H9 (cell line): ENCODE measurements around the gene MGLL. TPM values are rescaled to one million over a fixed set of nuclear protein-coding genes. Genes with fewer than 3 reads are reported as not detected.

Source experiments
- DNase-seq: peaks from one replicate; pipeline ENCODE4 v3.0.0-alpha.2; 2017
- H2AFZ ChIP-seq: one replicate; pipeline ENCODE4 v1.6.1; 2013; ENCODE audit warnings: mild to moderate bottlenecking, low read length, control low read depth, moderate library complexity
- H2AK5ac ChIP-seq: 2 replicates; pipeline ENCODE4 v1.6.1; 2013; ENCODE audit warnings: low read length, control low read depth, mixed read lengths; ENCODE audit not compliant: insufficient read length
- H2BK120ac ChIP-seq: one replicate; pipeline ENCODE4 v1.6.1; 2013; ENCODE audit warnings: low read depth, mild to moderate bottlenecking, low read length, control low read depth, inconsistent platforms; ENCODE audit not compliant: poor library complexity, severe bottlenecking
- H2BK12ac ChIP-seq: 2 replicates; pipeline ENCODE4 v1.6.1; 2013; ENCODE audit warnings: low read length, control low read depth, mixed read lengths, low read depth; ENCODE audit not compliant: insufficient read length
- H2BK15ac ChIP-seq: 2 replicates; pipeline ENCODE4 v1.6.1; 2013; ENCODE audit warnings: low read depth, low read length, control low read depth
- H2BK20ac ChIP-seq: one replicate; pipeline ENCODE4 v1.6.1; 2013; ENCODE audit warnings: low read depth, mild to moderate bottlenecking, low read length, control low read depth, inconsistent platforms; ENCODE audit not compliant: poor library complexity, severe bottlenecking
- H2BK5ac ChIP-seq: 2 replicates; pipeline ENCODE4 v1.6.1; 2013; ENCODE audit warnings: low read length, control low read depth, mixed read lengths; ENCODE audit not compliant: insufficient read length
- H3K14ac ChIP-seq: 2 replicates; pipeline ENCODE4 v1.6.1; 2013; ENCODE audit warnings: low read length, control low read depth; ENCODE audit not compliant: insufficient read depth
- H3K18ac ChIP-seq: 2 replicates; pipeline ENCODE4 v1.6.1; 2013; ENCODE audit warnings: low read depth, mild to moderate bottlenecking, mixed read lengths, low read length, control low read depth; ENCODE audit not compliant: insufficient read length
- H3K23ac ChIP-seq: 2 replicates; pipeline ENCODE4 v1.6.1; 2013; ENCODE audit warnings: low read length, control low read depth, mixed read lengths, low read depth; ENCODE audit not compliant: insufficient read length
- H3K23me2 ChIP-seq: 2 replicates; pipeline ENCODE4 v1.6.1; 2013; ENCODE audit warnings: low read depth, mild to moderate bottlenecking, mixed read lengths, low read length, control low read depth; ENCODE audit not compliant: insufficient read length, poor library complexity, severe bottlenecking
- H3K27ac ChIP-seq: 2 replicates; pipeline ENCODE4 v1.5.1; 2013; ENCODE audit warnings: low read length, control low read depth, mixed read lengths, low read depth; ENCODE audit not compliant: insufficient read length
- H3K27me3 ChIP-seq: 2 replicates; pipeline ENCODE4 v1.6.1; 2013; ENCODE audit warnings: low read length, control low read depth, inconsistent platforms; ENCODE audit not compliant: insufficient read depth
- H3K4ac ChIP-seq: 2 replicates; pipeline ENCODE4 v1.6.1; 2013; ENCODE audit warnings: low read depth, mild to moderate bottlenecking, control low read depth, inconsistent platforms, low read length, moderate library complexity
- H3K4me1 ChIP-seq: 2 replicates; pipeline ENCODE4 v1.6.1; 2013; ENCODE audit warnings: low read length, control low read depth, inconsistent platforms; ENCODE audit not compliant: insufficient read depth
- H3K4me2 ChIP-seq: 2 replicates; pipeline ENCODE4 v1.6.1; 2013; ENCODE audit warnings: low read length, control low read depth, mixed read lengths; ENCODE audit not compliant: insufficient read length, insufficient read depth
- H3K56ac ChIP-seq: 2 replicates; pipeline ENCODE4 v1.6.1; 2013; ENCODE audit warnings: low read depth, mild to moderate bottlenecking, mixed read lengths, low read length, control low read depth; ENCODE audit not compliant: insufficient read length
- H3K79me1 ChIP-seq: 2 replicates; pipeline ENCODE4 v1.6.1; 2013; ENCODE audit warnings: low read depth, mild to moderate bottlenecking, moderate library complexity, low read length, control low read depth, inconsistent platforms; ENCODE audit not compliant: insufficient read depth, poor library complexity, severe bottlenecking
- H3K79me2 ChIP-seq: 2 replicates; pipeline ENCODE4 v1.6.1; 2013; ENCODE audit warnings: low read length, control low read depth, inconsistent platforms; ENCODE audit not compliant: insufficient read depth
- H3K9ac ChIP-seq: 2 replicates; pipeline ENCODE4 v1.6.1; 2013; ENCODE audit warnings: low read length, control low read depth, mixed read lengths; ENCODE audit not compliant: insufficient read length; ENCODE audit errors: extremely low read depth
- H3K9me3 ChIP-seq: one replicate; pipeline ENCODE4 v1.6.1; 2013; ENCODE audit warnings: low read depth, low read length, inconsistent platforms; ENCODE audit not compliant: control insufficient read depth
- H3T11ph ChIP-seq: one replicate; pipeline ENCODE4 v1.6.1; 2013; ENCODE audit warnings: mild to moderate bottlenecking, low read length, control low read depth, inconsistent platforms
- H4K20me1 ChIP-seq: one replicate; pipeline ENCODE4 v1.6.1; 2013; ENCODE audit not compliant: control insufficient read depth, insufficient read length, insufficient read depth
- H4K5ac ChIP-seq: 2 replicates; pipeline ENCODE4 v1.6.1; 2013; ENCODE audit warnings: low read depth, mild to moderate bottlenecking, mixed read lengths, low read length, control low read depth; ENCODE audit not compliant: insufficient read length
- H4K8ac ChIP-seq: replicated peaks from 2 replicates; pipeline ENCODE4 v1.6.1; 2013; ENCODE audit warnings: low read length, control low read depth, mixed read lengths, low read depth; ENCODE audit not compliant: insufficient read length
- H4K91ac ChIP-seq: 2 replicates; pipeline ENCODE4 v1.6.1; 2013; ENCODE audit warnings: low read depth, mild to moderate bottlenecking, moderate library complexity, mixed read lengths, low read length, control low read depth; ENCODE audit not compliant: insufficient read length
- H3K27ac Mint-ChIP-seq, 3 experiments: 2 replicates in 2 of 3; 3 replicates in 1 of 3; pipeline ENCODE4 v1.8.0; 2020 to 2021; ENCODE audit warnings: mixed read lengths in 3 of 3, mild to moderate bottlenecking in 1 of 3, moderate library complexity in 1 of 3
- H3K27me3 Mint-ChIP-seq: 2 replicates; pipeline ENCODE4 v1.8.0; 2021; ENCODE audit warnings: low read depth, mild to moderate bottlenecking, moderate library complexity, mixed read lengths
- H3K36me3 Mint-ChIP-seq, 3 experiments: 2 replicates in 2 of 3; 3 replicates in 1 of 3; pipeline ENCODE4 v1.8.0; 2020 to 2021; ENCODE audit warnings: low read depth in 3 of 3, mixed read lengths in 3 of 3; ENCODE audit not compliant: insufficient read depth in 1 of 3
- H3K4me1 Mint-ChIP-seq, 2 experiments: 2 replicates each; pipeline ENCODE4 v1.8.0; 2020; ENCODE audit warnings: mixed read lengths in 2 of 2
- H3K4me3 Mint-ChIP-seq, 2 experiments: 2 replicates in 1 of 2; 3 replicates in 1 of 2; pipeline ENCODE4 v1.8.0; 2020 to 2021; ENCODE audit warnings: mild to moderate bottlenecking in 2 of 2, mixed read lengths in 2 of 2, moderate library complexity in 1 of 2
- H3K9me3 Mint-ChIP-seq, 2 experiments: 2 replicates in 1 of 2; 3 replicates in 1 of 2; pipeline ENCODE4 v1.8.0; 2020; ENCODE audit warnings: mild to moderate bottlenecking in 2 of 2, mixed read lengths in 2 of 2, moderate library complexity in 1 of 2
- WGBS: extraction: QIAGEN DNeasy Blood & Tissue Kit; methylation state at CpG from one replicate; pipeline ENCODE4 v1.1.7; 2013; ENCODE audit warnings: missing lambda C conversion rate, low lambda C conversion rate, mixed read lengths; ENCODE audit not compliant: insufficient read length; ENCODE audit errors: extremely low coverage; 5-methylcytosine and 5-hydroxymethylcytosine counted together
- total RNA-seq: library from RNA; stranded (reverse); gene quantifications from 2 replicates; pipeline ENCODE4 v1.2.1, GENCODE V29; 2021
- TF ChIP-seq, protein P1 (sequence below): fragments of 200-600 bp; sonication (generic); conservative IDR thresholded peaks from 3 replicates; pipeline ENCODE4 v1.8.0; 2021; ENCODE audit warnings: antibody characterized with exemption, mild to moderate bottlenecking

Gene MGLL
- total RNA-seq, 1 experiment from 2014 or later, result 0.11 TPM

GRCh38 chr3:127718245-127718915 lies 103.9 kb downstream of the MGLL start:
- Histone ChIP-seq H3K4me1 (peaks cover 7% of the 10 kb centered on the region; the same call in 1 of the 2 replicates), H2BK20ac (no peak overlapping the region), H2BK15ac (no peak overlapping the region), H3K23ac (no peak overlapping the region), H2BK120ac (no peak overlapping the region), H2BK12ac (no peak overlapping the region), H2AFZ (no peak overlapping the region), H2BK5ac (no peak overlapping the region), H4K5ac (no peak overlapping the region), H2AK5ac (no peak overlapping the region), H3K4me2 (no peak overlapping the region), H3K56ac (no peak overlapping the region), H4K8ac (no peak overlapping the region), H4K91ac (no peak overlapping the region), H3K9me3 (no peaks in the 10 kb centered on the region), H3K23me2 (no peaks in the 10 kb centered on the region), H3K14ac (no peak overlapping the region; the same call in 1 of the 2 replicates), H3K79me1 (no peaks in the 10 kb centered on the region), H3K18ac (no peak overlapping the region), H3K4ac (no peak overlapping the region), H3K27me3 (no peaks in the 10 kb centered on the region; the same call in 1 of the 2 replicates), H4K20me1 (no peaks in the 10 kb centered on the region), H3K9ac (no peak overlapping the region), H3K27ac (no peak overlapping the region), H3K79me2 (no peaks in the 10 kb centered on the region), H3T11ph (no peak overlapping the region)
- no peaks in the 10 kb centered on the region for H3K9me3 Mint-ChIP-seq
- H3K27ac Mint-ChIP-seq, result no peak overlapping the region
- TF ChIP-seq, protein P1, sequence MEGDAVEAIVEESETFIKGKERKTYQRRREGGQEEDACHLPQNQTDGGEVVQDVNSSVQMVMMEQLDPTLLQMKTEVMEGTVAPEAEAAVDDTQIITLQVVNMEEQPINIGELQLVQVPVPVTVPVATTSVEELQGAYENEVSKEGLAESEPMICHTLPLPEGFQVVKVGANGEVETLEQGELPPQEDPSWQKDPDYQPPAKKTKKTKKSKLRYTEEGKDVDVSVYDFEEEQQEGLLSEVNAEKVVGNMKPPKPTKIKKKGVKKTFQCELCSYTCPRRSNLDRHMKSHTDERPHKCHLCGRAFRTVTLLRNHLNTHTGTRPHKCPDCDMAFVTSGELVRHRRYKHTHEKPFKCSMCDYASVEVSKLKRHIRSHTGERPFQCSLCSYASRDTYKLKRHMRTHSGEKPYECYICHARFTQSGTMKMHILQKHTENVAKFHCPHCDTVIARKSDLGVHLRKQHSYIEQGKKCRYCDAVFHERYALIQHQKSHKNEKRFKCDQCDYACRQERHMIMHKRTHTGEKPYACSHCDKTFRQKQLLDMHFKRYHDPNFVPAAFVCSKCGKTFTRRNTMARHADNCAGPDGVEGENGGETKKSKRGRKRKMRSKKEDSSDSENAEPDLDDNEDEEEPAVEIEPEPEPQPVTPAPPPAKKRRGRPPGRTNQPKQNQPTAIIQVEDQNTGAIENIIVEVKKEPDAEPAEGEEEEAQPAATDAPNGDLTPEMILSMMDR, result no peak
- no peak overlapping the region for H3K4me3 Mint-ChIP-seq
- H3K27me3 Mint-ChIP-seq, result peaks cover 21% of the 10 kb centered on the region
- WGBS, result no CpG with 5 or more reads among the region's 7 CpGs
- H3K36me3 Mint-ChIP-seq, result no peaks in the 10 kb centered on the region
- no peak for DNase-seq
- peaks cover 28 to 35% of the 10 kb centered on the region in 2 experiments for H3K4me1 Mint-ChIP-seq
